Left ventricle myocardium inferior (tissue), 1 donor: ENCODE data around the gene KCTD21. TPM values are rescaled to one million over a fixed set of nuclear protein-coding genes. Genes with fewer than 3 reads are reported as not detected.

Source experiments
- DNase-seq: peaks from one replicate; pipeline ENCODE4 v3.0.0-alpha.2; 2020
- H3K27ac ChIP-seq: fragments of 200-600 bp; replicated peaks from 2 replicates; pipeline ENCODE4 v1.8.0; 2021
- H3K27me3 ChIP-seq: fragments of 200-600 bp; 2 replicates; pipeline ENCODE4 v1.8.0; 2021; ENCODE audit warnings: low read depth
- H3K36me3 ChIP-seq: fragments of 200-600 bp; 2 replicates; pipeline ENCODE4 v1.8.0; 2021
- H3K4me1 ChIP-seq: fragments of 200-600 bp; 2 replicates; pipeline ENCODE4 v1.8.0; 2021
- H3K4me3 ChIP-seq: fragments of 200-600 bp; 2 replicates; pipeline ENCODE4 v1.8.0; 2021; ENCODE audit warnings: mild to moderate bottlenecking, moderate library complexity
- H3K9me3 ChIP-seq: fragments of 200-600 bp; replicated peaks from 2 replicates; pipeline ENCODE4 v1.8.0; 2021
- intact Hi-C: fragments of 100-400 bp; cut with micrococcal nuclease; formaldehyde crosslinking; loops from one replicate; pipeline ENCODE4 v1.11.0; 2022
- total RNA-seq: library from RNA; stranded (reverse); fragmentation: NEBNext Ultra II Directional; extraction: Animal tissue kit (Norgen Biotek cat#: 25700); gene quantifications from one replicate; pipeline ENCODE4 v1.2.1, GENCODE V29; 2021
- TF ChIP-seq, protein P1 (sequence below): fragments of 200-600 bp; IDR thresholded peaks from 2 replicates; pipeline ENCODE4 v1.8.0; 2021; ENCODE audit warnings: antibody characterized with exemption, mild to moderate bottlenecking, borderline replicate concordance
- donor health status: DM: no; HTN: yes; CAD: no; lungs with severe emphysema.

The KCTD21 gene
- total RNA-seq, 1 donor from 2014 or later, result 8.6 TPM

DNA sequence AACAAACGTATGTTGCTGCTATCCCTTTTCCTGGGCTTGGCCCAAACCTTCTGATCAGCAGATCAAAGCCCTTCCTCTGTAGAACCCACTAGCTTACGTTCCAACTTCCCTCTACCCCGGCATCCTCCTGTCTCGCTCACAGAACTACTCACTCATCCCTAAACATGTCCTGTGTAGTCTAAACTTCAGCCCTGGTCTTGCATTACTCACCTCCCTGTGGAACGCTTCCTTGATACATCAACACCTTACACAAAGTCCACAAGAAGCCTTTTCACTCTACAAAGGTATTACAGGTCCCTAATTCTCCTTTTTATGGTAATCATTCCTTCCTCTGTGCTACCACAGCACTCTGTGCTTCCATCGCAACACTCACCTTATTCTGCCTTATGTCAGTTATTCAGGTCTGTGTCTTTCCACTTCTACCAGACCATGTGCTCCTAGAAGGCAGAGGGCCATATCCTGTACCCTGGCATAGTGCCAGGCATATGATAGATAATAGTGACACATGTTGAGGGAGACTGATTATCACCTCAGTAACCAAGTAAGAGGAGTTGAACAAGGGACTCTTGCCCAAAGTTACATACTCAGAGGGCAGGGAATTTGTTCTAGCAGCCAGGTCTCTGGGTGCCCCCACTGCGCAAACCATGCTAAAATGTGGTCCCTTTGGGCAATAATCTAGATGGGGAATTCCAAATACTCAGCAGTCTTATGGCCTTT is 41.9 kb upstream of the KCTD21 start:
- no peak for DNase-seq
- peaks cover 9% of the 10 kb centered on the region for H3K36me3 ChIP-seq
- TF ChIP-seq, protein P1, sequence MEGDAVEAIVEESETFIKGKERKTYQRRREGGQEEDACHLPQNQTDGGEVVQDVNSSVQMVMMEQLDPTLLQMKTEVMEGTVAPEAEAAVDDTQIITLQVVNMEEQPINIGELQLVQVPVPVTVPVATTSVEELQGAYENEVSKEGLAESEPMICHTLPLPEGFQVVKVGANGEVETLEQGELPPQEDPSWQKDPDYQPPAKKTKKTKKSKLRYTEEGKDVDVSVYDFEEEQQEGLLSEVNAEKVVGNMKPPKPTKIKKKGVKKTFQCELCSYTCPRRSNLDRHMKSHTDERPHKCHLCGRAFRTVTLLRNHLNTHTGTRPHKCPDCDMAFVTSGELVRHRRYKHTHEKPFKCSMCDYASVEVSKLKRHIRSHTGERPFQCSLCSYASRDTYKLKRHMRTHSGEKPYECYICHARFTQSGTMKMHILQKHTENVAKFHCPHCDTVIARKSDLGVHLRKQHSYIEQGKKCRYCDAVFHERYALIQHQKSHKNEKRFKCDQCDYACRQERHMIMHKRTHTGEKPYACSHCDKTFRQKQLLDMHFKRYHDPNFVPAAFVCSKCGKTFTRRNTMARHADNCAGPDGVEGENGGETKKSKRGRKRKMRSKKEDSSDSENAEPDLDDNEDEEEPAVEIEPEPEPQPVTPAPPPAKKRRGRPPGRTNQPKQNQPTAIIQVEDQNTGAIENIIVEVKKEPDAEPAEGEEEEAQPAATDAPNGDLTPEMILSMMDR, result no peak
- H3K4me1 ChIP-seq, result peaks cover 49% of the 10 kb centered on the region
- no peaks in the 10 kb centered on the region for H3K9me3 ChIP-seq
- H3K27ac ChIP-seq, result peak overlapping the region; percentile 54
- intact Hi-C loops, result no loop called here
- no peak overlapping the region for H3K4me3 ChIP-seq
- no peaks in the 10 kb centered on the region for H3K27me3 ChIP-seq

DNA sequence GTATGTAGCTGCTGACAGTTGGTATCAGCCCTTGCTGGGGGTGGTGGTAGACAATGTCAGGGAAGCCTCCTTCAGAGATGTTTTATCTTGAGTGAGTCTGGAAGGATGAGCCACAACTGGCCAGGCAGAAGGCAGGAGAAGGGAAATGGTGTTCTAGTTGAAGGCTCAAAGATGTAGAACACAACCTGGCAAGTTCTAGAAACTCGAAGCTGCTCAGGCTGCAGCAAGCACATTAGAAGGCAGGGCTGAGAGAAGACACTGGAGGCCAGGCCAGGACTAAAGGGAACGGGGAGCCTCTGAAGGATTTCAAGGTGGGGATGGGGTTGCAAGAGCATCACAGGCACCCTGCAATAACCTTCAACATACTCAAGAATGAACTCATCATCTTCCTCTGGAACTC is 40.7 kb upstream of the KCTD21 start:
- no peak for DNase-seq
- peak overlapping the region; percentile 54 for H3K27ac ChIP-seq
- peaks cover 21% of the 10 kb centered on the region for H3K36me3 ChIP-seq
- peaks cover 49% of the 10 kb centered on the region for H3K4me1 ChIP-seq
- TF ChIP-seq, protein P1, result no peak
- H3K27me3 ChIP-seq, result no peaks in the 10 kb centered on the region
- H3K9me3 ChIP-seq, result no peaks in the 10 kb centered on the region
- no peak overlapping the region for H3K4me3 ChIP-seq
- intact Hi-C loops, result loop anchor here (5.0 to 10.0 kb wide), 2 partner anchors 193 to 336 kb away; no protein-coding TSS in a partner anchor

DNA sequence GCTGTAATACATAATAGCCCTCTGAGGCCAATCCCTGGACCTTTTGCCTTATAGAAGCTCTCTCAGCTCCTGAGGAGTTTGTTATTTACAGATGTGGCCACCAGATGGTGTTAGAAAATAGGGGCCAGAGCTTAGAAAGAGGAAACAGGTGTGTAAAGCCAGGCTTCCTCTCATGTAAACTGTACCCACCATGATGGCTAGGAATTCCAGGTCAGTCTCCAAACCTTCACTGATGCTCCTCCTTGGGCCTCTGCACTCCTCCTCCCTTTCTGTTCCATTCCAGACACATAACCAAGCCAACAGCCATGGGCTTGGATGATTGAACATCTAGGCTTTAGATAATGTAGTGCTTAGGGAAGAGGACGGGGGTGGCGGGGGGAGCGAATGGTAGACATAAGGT is 40.0 kb upstream of the KCTD21 start:
- TF ChIP-seq, protein P1, result peak; percentile 75
- Histone ChIP-seq H3K4me3 (no peak overlapping the region), H3K4me1 (peaks cover 49% of the 10 kb centered on the region), H3K36me3 (peaks cover 27% of the 10 kb centered on the region), H3K27ac (no peak overlapping the region), H3K27me3 (no peaks in the 10 kb centered on the region), H3K9me3 (no peaks in the 10 kb centered on the region)
- no peak for DNase-seq
- intact Hi-C loops, result loop anchor here (5.0 to 10.0 kb wide), 2 partner anchors 194 to 336 kb away; no protein-coding TSS in a partner anchor

DNA sequence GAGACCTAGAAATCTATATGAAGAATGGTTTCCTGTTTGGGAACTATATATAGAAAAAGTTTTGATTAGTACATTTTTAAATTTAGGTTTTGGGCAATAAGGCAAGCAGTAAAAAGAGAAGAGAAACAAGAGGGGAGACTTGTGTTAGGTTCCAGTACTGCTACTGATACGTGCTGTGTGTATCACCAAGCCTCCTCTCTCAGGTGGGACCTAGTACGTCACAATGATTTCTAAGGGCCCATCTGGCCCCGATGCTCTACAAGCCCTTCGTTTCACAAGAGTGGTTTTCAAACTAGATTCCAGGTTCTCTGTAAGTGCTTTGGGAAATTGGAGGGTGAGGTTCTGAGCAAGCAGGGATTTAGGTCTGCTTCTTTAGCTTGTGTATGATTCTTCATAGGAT is 39.5 kb upstream of the KCTD21 start:
- Histone ChIP-seq H3K4me1 (peaks cover 46% of the 10 kb centered on the region), H3K9me3 (no peaks in the 10 kb centered on the region), H3K27ac (no peak overlapping the region), H3K36me3 (peaks cover 33% of the 10 kb centered on the region), H3K4me3 (no peak overlapping the region), H3K27me3 (no peaks in the 10 kb centered on the region)
- DNase-seq, result no peak
- intact Hi-C loops, result loop anchor here (5.0 to 10.0 kb wide), 2 partner anchors 194 to 337 kb away; no protein-coding TSS in a partner anchor
- TF ChIP-seq, protein P1, result no peak

DNA sequence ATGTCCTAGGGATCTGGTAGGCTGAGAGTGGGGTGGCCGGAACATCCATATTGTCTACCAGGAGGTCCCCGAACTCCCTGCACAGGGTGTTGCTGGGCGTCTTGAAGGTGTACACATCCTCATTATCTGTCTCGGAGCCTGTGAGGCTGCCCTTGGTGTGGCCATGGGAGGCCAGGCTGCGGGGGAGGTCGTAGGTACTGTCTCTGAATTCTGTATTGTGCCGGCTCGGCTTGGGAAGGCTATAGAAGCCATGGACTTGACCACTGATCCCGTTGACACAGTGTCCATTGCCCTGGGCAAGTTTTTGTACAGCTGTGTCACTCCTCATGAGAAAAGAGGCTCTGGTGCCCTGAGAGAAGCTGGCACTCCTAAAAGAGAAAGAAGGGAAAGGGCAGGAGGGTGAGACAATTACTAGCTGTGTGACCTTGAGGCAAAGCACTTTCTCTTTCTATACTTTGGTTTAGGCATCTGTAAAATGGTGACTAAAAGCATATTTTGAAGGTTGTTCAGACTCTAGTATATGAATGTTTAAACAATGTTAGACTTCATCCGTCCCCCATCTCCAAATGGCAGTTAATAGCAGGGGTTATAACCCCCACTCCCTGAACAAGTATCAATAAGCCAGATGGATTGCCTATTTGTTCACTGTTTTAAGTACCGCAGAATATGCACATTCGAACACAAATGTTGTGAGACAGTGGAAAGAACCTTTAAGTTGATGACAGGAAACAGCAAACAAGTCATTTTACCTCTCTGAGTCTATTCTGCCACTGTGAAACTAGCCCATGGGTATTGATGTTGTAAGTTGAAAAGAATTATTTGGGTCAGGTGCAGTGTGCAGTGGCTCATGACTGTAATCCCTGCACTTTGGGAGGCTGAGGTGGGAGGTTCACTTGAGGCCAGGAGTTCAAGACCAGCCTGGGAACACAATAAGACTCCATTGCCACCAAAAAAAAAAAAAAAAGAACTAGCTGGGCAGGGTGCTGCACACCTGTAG is 38.6 kb upstream of the KCTD21 start:
- Histone ChIP-seq H3K4me1 (peaks cover 37% of the 10 kb centered on the region), H3K9me3 (no peaks in the 10 kb centered on the region), H3K27ac (no peak overlapping the region), H3K27me3 (no peaks in the 10 kb centered on the region), H3K4me3 (no peak overlapping the region), H3K36me3 (peaks cover 37% of the 10 kb centered on the region)
- TF ChIP-seq, protein P1, result no peak
- intact Hi-C loops, result loop anchor here (5.0 to 10.0 kb wide), 2 partner anchors 195 to 338 kb away; no protein-coding TSS in a partner anchor
- no peak for DNase-seq
